Esophagus muscularis mucosa (tissue), 3 donors: Measurements from ENCODE around the gene FAM110D.

Source experiments
- CTCF ChIP-seq, 3 experiments: fragments of 200-600 bp in 2 of 3; fragments of 450-650 bp in 1 of 3; sonication (generic) in 2 of 3; IDR thresholded peaks; one replicate each; pipeline ENCODE4 v1.5.1; 2017 to 2019; ENCODE audit warnings: antibody characterized with exemption in 3 of 3, mild to moderate bottlenecking in 2 of 3, moderate library complexity in 1 of 3
- EP300 ChIP-seq: sonication (generic); formaldehyde crosslinking; IDR thresholded peaks from one replicate; pipeline ENCODE4 v1.6.1; 2017; ENCODE audit warnings: antibody characterized with exemption

DNA sequence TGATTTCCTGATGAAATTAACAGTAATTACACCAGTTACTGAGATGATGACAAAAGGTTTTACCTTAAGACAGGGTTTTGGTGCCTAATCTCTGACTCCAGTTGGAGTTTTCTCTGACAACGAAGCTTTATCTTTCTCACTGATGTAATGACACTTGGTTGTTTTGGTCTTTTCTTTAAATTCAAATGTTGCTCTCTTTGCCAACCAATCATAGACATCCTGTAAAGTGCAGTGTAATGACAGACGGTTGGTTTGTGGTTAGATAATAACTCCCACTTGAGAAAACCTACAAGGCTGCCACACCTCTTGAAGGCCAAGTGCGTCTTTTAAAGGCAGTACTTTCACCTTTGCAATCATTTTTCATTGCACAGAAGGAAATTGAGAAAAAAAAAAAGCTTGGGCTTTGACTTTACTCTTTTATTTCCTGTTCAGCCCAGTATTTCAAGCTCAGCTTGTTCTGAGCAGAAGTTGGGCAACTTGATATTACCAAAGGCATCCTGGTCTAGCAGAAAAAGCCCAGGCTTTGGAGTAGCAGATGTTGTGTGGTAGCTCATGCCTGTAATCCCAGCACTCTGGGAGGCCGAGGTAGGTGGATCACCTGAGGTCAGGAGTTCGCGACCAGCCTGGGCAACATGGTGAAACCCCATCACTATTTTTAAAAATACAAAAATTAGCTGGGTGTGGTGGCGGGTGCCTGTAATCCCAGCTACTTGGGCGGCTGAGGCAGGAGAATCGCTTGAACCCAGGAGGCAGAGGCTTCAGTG lies 32.4 kb upstream of the FAM110D start:
- no peak for TF ChIP-seq CTCF (IDR thresholded peaks at IDR 0.05)
- TF ChIP-seq EP300: no peak
